Measurements from ENCODE around the gene OCSTAMP.
A peak's percentile ranks its signal among the peaks of the same experiment; 100 is the strongest.

The OCSTAMP gene

DNA sequence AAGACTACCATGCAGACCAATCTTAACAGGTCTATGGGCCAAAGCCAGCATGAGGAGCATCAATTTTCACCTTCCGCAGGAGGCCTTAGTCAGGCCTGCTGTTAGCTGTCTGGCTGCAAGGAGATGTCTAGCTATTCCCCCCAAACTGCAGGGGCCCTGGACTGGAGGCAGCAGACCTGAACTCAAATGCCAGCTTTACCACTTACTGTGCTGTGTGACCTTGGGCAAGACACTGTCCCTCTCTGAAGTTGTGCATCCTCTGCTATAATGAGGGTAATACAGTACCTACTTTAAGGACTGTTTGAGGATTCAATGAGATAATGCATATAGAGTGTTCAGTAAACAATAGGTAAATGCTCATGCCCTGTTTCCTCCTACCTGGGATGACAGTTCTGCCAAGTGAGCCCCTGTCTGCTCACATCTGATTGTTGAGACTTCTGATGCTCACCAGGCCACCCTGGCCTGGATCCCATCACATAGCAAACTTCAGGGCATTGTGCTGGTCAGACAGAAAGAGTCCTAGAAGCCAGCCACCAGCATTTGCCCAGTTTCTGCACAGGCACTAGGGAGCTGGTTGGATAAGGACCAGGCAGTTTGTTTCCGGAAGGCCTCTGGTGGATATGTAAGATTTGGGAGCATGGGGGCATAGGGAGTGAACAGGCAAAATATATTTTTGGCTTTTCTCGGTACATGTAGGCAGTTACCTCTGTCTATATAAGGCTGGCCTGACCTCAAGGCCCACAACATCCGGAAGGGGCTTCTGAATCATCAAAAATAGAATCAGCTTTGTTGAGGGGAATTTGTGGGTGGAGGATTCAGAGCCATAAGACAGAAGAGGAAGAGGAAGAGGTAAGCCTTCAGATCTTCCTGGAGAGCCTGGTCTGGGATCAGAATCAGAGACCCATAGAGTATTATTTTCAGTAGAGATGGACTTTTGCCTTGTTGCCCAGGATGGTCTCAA lies 2.3 kb upstream of the OCSTAMP start:
- DNase-seq: peak; percentile 64

DNA sequence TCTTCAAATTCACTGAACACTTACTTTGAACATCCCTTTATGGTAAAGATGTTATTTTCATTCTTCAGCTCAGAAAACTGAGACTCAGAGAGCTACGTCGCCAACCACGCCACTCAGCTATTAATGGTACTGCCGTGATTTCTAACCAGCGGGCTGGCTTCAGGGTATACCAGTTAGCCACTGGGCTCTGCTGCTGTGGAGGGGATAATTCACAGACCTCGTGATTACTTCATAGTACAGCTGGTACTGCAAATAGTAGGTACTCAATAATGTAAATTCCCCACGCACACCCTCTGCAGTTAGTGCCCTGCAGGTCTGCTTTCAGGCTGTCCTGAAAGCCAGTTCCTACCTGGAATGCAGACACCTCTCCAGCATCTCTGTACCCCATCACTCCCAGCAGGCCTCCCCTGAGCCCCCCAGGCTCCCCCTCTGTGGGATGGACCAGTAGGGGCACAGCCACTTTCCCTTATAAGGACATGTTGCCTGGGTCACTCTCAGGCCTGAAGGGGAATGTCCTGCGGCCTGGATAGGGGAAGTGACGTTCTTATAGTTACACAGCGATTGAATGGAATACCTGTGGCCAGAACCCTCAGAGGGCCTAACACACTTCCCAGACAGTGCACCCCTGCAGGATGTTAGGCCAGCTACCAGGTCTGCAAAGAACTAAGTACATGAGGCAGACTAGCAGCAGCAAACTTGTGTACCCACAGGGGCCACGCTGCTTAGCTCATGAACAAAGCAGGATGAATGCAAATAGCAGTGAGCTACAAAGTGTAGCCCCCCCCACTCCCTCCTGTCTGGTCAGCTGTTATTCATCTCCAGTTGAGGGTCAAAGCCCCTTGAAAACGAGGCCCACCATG lies 1.3 kb upstream of the OCSTAMP start:
- no peak for DNase-seq

DNA sequence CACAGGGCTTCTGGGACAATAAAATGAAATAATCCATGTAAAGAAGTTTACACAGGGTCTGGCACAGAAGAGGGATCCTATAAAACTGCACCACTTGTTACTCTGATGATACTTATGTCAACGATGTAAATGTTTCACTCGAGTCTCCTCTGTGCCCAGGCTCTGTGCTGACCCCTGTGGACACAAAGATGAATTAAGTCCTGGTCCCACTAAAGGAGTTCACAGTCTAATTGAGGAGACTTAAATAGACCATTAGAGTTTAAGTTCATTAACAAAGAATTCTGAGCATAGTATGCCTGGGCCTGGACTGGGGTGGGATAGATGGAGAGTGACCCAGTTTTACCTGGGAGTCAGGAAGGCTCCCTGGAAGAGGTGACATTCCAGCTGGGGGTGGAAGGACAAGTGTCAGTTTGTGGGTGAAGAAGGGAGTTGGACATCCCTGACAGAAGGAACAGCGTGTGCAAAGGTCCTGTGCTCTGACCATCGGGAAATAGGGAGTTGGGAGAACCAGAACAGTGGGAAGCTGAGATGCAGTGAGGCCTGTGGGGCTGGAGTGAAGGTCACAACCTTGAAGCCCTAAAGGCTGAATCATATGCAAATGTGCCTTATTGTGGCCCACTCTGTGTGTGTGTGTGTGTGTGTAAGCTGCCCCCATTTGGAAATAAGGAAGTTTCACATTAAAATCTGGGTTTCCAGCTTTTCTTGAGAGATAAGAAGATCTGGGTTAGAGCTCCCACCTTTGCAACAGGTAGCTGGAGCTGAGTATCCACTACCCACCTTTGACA lies 1.1 kb downstream of the OCSTAMP start:
- DNase-seq: peak; percentile 30

DNA sequence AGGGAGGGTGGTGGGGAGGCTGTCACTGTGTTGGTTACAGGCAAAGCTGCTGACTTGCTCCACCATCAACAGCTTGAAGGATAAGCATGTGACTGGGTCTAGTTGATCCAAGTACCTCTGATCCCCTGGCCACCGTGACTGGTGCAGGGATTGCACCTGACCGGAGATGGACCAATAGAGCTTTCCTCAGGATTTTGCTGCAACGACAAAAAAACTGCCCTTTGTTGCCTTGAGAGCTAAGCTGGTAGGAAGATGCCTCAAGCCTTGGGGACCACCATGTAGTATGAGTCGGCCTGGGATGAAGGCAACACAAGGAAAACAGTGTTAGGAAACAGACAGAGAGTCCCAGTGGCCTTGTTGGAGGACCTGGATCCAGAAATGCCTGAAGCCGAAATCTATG lies 1.8 kb downstream of the OCSTAMP start:
- no peak for DNase-seq

DNA sequence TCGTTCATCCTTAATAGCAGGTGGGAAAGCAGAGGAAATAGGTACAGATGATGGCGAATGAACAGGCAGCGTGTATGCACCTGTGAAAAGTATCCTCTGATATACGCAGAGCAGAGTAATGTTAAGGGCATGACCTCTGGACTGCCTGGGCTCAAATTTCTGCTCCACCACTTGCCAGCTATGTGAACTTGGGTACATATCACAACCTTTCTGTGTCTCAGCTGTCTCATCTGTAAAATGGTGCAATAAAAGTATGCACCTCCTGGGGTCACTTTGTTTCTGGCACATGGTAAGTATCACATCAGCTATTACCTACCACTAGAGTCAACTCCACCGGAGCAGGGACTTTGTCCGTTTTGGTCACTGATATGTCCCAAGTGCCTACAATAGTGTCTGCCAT lies 2.5 kb downstream of the OCSTAMP start:
- no peak for DNase-seq

DNA sequence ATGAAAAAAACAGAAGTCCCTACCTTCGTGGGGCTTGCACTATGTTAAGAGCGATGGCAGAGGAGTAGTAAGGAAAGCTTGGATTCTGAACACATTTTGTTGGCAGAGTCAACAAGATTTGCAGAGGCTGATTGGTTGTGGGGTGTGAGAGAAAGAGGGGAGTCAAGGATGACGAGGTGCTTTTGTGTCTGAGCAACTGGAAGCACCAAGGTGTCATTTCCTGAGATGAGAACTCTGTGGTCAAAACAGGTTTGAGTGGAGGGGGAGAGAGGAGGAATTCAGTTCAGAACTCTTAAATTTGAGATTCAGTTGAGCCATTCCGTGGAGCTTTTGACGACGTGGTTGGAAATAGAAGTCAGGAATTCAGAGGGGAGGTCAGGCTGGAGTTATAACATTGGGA lies 3.5 kb downstream of the OCSTAMP start:
- DNase-seq: no peak

DNA sequence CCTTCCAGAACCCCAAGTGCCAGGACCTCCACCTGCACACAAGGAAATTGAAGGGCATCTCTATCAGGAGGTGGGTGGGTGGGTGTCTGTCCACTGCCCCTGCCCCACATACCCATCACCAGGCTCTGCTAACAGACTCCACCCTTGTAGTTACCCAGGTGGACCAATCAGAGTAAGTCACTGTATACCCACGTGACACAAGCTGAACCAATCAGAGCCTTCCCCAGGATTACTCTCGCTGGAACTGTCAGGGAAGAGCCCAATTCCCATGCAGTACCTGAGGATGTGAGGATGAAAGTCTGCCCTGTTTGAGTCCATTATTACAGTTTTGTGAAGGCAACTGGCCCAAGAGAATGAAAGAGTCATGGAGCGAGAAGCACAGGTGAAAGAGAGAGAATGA lies 4.2 kb downstream of the OCSTAMP start:
- DNase-seq: no peak

DNA sequence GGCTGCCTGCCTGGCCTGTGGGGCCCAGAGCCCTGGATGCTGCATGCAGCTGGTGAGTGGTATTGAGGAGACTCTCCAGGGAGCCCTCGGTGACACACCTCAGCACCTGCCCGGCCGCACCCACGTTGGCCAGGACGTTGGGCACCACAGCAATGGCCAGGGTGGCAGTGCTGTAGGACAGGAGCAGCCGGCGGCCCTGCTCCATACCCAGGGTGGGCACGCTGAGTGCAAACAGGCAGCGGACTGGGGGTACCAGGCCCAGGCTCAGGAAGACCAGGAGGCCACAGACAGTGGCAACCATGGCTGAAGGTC lies 4.7 kb downstream of the OCSTAMP start:
- DNase-seq: no peak

DNA sequence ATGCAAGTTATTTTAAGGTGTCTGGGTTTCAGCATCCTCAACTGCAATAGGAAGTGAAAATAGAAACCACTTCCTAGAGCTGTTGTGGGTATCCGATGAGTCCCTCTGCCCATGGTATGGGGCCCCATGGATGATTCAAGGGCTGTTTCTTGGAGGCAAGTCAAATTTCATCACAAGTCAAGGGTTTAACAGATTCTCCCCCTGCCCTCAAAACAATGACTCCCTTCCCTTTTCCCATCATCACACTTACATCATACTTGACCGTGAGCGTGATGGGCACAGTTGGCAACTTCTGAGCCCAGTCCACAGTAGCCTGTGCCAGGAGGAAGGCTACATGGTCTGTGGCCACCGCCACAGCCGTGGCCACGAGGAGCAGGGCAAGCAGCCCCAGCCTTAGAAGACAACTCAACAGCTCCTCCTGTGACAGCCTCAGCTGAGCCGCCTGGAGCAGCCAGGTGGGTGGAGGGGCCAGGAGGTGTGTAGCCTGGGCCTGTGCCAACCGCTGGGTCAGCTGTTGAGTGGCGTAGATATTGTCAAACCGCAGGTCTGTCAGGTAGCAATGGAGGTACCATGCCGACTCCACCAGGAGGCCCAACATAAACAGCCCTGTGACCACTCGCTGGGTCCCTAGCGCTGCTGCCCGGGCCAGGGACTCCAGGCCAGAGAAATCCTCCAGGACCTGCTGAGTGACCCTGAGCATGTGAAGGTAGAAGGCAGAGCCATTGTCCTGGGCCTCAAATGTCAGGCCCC lies 5.2 kb downstream of the OCSTAMP start:
- peak; percentile 70 for DNase-seq

DNA sequence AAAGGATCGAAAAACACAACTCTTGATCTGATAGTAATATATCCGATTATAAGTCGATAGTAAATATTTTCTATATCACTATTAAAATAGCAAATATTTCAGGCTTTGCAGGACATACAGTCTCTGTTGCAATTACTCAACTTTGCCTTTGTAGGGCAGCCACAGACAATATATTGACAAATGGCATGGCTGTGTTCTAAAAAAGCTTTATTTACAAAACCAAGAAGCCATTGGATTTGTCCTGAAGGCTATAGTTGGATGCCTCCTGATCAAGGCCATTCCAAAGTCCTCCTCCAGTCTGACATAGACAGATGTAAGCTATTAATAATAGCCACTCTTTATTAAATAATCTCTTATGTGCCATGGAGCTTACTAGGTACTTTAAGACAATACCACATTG lies 5.9 kb downstream of the OCSTAMP start:
- DNase-seq: no peak

DNA sequence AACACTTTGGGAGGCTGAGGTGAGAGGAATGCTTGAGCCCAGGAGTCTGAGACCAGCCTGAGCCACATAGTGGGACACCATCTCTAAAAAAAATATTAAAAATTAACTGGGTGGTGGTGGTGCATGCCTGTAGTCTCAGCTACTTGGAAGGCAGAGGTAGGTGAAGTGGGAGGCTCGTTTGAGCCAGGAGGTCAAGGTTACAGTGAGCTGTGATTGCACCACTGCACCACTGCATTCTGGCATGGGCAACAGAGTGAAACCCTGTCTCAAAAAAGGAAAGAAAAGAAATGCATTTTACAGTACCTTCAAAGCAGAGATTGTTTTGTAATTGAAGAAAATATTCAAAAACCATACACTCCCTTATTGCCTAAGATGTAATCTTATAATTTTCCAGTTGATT lies 6.5 kb downstream of the OCSTAMP start:
- DNase-seq: no peak

DNA sequence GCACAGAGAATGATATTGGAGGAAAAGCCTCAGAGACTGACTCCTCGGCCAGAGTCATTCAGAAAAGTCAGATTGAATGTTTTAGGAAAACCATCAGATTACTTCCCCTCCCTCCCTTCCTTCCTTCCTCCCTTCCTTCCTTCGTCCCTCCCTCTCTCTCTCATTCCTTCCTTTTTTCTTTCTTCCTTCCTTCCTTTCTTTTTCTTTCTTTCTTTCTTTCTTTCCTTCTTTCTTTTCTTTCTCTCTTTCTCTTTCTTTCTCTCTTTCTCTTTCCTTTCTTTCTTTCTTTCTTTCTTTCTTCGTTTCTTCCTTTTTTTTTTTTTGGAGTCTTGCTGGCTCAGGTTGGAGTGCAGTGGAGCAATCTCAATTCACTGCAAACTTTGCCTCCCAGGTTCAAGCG lies 7.4 kb downstream of the OCSTAMP start:
- no peak for DNase-seq

DNA sequence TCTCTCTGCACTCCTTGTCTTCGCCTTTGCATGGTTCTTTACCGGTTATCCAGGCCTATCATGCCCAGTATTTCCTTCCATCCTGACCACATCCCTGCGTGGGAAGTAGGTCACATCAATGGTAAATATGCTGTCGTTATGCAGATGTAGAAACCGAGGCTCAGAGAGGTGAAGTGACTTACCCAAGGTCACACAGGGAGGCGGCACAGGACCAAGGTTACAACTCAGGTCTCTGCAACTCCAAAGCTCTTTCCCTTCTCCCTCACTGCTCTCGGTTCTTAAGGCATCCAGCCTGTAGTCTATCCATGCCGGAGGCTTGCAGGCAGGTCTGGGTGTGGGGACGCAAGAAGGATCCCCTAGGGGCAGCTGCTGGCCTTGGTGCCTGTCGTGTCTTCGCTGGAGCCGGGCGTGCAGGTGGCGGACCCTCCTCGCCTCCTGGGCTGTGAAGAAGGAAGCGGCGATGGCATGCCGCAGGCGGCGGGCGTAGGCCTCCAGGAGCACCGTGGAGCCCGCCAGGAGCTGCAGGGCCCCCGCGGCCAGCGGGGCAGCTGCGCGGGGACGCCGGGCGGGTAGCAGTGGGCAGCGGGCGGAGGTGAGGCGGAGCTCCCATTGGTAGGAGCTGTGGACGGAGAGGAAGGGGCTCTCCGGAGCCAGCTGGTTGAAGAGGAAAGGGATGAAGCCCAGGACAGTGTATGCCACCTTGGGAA lies 9.1 kb downstream of the OCSTAMP start:
- DNase-seq: no peak

DNA sequence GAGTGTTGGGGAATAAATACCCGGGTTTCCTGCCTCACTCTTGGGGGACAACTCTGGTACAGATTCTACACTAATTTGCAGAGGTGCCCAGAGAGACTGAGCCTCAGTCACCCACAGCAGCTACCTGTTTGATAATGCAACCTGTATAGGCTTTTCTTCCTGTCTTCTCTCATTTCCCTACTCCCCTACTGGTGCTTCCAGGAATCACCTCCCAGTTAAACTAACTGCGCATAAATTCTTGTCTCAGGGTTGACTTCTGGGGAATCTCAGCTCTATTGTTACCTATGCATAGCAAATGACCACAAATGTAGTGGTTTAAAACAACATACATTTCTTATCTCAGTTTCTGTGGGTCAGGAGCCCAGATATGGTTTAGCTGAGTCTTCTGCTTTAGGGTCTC lies 11.3 kb downstream of the OCSTAMP start:
- no peak for DNase-seq

DNA sequence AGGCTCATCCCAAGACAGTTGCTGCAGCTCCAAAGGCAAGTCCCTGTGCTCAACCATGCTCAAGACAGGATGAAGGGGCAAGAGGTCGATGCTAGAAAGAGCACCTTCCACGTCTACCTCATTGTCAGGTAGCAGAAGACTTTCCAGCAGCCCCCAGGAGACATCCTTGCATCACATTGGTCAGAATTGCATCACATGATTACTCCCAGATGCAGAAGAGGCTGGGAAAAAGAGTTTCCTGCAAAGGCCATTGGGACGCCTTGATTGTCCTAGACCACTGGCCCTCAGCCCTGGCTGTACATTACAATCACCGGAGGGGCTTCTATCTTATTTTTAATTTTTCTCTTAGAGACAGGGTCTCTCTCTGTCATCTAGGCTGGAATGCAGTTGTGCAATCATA lies 19.8 kb downstream of the OCSTAMP start:
- no peak for DNase-seq

DNA sequence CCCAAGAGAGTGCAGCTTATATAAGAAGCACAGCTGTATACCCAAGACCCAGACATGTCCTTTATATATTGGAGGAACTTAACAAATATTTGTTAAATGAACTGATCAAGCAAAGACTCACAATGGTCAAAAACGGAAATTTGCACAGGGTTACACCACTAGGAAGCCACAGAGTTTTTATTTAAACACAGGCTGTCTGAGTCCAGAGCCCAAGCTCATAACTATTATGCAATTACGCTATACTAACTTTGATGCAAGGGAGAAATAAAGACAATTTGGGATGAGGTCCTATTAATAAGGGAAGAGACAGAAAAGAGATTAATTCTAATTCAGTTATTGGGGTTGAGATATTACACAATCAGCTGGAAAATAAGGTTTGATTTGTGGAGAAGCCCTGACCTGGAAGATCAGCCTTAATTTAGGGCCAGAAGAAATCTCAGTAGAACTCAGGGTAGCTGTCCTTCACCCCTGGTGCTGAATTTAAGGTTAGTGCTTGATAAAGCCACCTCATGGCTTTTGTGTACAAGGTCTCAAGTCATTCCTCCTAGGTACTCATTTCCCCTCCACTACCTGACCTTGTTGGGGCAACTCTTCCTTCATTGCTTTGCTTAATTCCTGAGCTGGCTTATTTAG lies 26.6 kb downstream of the OCSTAMP start:
- DNase-seq: peak; percentile 63

DNA sequence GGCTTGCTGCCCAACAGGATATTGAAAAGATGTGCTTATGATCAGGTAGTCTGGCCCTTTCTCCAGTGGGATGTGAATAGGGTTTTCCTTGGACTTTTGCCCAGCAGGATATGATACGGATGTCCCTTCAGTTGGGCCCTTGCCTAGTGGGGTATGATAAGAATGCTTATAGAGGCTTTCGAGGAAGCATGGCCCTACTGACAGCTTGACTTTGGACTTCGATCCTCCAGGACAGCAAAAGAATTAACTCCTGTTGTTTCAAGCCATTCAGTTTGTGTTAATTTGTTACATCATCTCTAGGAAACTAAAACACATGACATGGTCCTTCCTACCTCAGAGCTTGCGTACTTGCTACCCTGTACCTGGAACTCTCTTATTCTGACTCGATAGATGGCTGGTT lies 27.3 kb downstream of the OCSTAMP start:
- no peak for DNase-seq

DNA sequence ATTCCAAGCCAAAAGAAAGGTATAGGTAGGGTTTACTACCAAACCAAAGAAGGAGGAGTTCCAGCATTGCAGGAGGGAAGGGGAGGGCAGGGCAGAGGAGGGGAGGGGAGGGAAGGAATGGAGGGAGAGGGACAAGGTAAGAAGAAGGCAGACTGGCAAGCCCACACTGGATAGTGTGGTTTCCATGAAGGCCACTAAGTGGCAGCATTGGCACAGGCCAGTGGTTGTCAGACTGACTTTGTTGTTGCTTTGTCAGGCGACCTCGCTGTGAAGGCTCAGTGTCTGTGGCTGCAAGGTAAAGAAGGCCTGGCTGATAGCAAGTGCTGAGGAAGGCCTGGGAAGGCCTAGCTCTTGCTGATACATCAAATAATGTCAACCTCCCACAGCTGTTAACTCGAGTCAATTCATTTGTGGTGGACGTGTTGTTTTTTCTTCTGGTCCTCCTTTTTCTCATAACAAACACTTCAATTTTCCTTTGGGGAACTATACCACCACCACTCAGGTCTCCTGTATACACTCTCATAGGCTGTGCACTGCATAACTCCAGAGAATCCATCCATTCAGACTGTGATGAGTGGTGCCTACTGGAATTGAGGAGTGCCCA lies 29.4 kb downstream of the OCSTAMP start:
- peak; percentile 83 for DNase-seq

DNA sequence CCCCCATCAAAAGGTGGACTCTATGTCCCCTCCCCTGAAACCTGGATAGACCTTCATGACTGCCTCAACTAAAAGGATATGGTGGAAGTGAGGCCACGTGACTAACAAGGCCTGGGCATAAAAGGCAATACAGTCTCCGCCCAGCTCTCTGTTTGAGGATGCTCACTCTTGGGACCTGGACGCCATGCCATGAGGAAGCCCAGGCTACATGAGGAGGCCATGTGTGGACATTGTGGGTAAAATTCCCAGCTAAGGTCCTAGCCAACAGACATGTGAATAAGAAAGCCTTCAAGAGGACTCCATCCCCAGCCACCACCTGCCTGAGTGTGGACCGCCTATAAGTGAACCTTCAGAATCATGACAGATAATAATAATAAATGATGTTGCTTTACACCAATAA lies 29.9 kb downstream of the OCSTAMP start:
- DNase-seq: no peak

DNA sequence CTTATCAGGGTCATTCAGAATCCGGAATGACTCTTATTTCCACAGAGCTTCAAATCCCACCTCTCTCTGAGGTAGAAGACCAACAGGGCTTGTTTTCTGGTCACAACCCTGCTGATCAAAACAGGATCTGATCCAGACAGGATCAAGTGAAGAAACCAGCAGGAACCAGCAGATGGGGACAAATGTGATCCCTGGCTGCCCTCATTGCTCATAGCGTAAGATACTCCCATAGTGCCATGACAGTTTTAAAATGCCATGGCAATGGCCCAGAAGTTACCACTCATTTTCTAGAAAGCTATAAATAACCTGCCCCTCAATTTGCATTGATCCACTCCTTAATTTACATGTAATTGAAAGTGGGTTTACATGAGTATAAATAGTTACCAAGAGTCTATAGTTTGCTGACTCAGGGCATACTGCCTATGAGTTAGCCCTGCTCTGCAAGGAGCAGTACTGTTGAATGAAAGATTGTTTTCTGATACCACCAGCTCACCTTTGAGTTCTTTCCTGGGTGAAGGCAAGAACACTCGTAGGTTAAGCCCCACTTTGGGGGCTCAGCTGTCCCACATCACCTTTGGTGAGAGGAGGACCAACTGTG lies 30.9 kb downstream of the OCSTAMP start:
- no peak for DNase-seq

All from hematopoietic multipotent progenitor cell treated with erythropoietin and hydrocortisone succinate and interleukin-3 and kit ligand, for 6 days (in vitro differentiated cells).